Epithelial cell of esophagus (primary cell): ENCODE measurements around the gene ATF7IP2.

Experiments used
- DNase-seq: peaks from one replicate; pipeline ENCODE4 v3.0.0; 2010; ENCODE audit warnings: low read depth
- H3K4me3 ChIP-seq: 2 replicates; pipeline ENCODE4 v1.5.1; 2011; ENCODE audit warnings: mild to moderate bottlenecking, low read length, control low read depth
- TF ChIP-seq, protein P1 (sequence below): IDR thresholded peaks from 2 replicates; pipeline ENCODE4 v1.5.1; 2011; ENCODE audit warnings: low read depth, mild to moderate bottlenecking, low read length, control low read depth, inconsistent platforms; ENCODE audit not compliant: insufficient read depth; ENCODE audit errors: missing control alignments

Gene ATF7IP2

DNA sequence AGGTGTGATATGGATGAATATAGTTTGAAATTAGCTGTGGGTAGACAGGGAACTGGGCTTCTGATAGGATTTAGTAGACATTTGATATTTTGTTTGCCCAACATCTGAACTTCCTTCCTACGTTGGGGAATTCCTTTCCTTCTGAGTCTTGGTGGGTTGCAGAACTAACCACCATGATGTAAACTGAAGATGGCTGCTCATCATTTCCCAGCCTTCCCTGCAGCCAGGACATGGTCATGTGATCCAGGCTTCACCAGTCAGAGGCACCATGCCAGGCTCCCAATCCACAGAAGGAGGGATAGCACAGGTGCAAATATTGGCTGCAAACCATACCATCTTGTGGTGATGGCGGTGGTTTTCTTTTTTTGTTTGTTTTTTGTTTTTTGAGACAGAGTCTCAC is 137.1 kb downstream of the ATF7IP2 start:
- DNase-seq: no peak
- no peak overlapping the region for H3K4me3 ChIP-seq
- TF ChIP-seq, protein P1, sequence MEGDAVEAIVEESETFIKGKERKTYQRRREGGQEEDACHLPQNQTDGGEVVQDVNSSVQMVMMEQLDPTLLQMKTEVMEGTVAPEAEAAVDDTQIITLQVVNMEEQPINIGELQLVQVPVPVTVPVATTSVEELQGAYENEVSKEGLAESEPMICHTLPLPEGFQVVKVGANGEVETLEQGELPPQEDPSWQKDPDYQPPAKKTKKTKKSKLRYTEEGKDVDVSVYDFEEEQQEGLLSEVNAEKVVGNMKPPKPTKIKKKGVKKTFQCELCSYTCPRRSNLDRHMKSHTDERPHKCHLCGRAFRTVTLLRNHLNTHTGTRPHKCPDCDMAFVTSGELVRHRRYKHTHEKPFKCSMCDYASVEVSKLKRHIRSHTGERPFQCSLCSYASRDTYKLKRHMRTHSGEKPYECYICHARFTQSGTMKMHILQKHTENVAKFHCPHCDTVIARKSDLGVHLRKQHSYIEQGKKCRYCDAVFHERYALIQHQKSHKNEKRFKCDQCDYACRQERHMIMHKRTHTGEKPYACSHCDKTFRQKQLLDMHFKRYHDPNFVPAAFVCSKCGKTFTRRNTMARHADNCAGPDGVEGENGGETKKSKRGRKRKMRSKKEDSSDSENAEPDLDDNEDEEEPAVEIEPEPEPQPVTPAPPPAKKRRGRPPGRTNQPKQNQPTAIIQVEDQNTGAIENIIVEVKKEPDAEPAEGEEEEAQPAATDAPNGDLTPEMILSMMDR: no peak

DNA sequence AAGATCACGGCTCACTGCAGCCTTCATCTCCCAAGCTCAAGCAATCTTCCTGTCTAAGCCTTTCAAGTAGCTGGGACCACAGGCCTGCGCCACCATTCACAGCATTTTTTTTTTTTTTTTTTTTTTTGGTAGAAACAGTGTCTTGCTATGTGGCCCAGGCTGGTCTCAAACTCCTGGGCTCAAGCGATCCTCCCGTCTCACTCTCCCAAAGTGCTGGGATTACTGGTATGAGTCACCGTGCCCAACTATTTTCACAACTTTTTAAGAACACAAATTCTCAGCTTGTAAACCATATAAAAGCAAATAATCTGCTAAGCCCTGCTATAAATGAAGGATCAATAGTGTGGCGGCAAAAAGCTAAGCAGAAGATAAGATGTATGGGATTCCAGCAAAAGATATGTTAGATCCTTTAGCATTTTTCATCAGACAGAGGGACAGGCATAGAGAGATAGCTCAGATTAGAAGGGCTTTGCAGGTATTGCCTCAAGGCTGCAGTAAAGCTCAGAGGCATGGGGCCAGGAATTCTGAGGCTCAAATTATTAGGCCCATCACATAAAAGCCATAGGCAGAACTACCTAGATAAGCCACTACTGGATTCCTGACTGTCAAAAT is 139.5 kb downstream of the ATF7IP2 start:
- TF ChIP-seq, protein P1: no peak
- DNase-seq: no peak
- H3K4me3 ChIP-seq: no peak overlapping the region

DNA sequence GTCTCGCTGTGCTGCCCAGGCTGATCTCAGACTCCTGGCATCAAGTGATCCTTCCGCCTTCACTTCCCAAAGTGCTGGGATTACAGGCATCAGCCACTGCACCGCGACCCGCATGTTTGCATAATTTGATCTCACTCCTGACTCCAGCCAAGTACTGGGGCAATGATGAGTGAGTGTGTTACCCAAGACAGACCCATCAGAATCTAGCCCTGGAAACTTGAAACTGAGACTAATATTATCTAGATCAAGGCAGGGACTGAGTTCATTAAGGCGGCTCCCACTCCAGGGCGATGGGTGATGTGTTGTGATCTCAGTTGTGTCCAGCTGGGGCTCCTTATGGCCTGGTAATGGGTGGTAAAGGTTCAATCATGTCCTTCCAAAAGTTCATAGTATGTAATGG is 141.1 kb downstream of the ATF7IP2 start:
- no peak for DNase-seq
- H3K4me3 ChIP-seq: no peak overlapping the region
- TF ChIP-seq, protein P1: no peak

DNA sequence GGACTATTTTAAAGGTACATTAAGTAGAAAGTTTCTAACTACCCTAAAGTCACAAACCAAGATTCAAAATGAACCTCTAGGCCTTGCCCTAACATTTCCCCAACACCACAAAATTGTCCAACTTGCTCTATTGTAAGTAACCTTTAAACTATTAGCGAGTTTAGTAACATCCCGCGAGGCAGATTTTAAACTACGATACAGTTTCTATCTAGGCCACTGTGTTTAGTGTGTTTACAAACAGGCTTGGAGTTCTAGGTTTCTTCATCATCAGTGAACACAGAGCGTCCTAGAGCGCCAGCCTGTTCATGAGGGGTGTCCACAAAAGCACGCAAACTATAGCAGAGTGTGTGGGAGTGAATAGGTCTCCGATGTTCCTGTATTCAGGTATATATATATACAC is 142.8 kb downstream of the ATF7IP2 start:
- TF ChIP-seq, protein P1: no peak
- DNase-seq: no peak
- no peak overlapping the region for H3K4me3 ChIP-seq

DNA sequence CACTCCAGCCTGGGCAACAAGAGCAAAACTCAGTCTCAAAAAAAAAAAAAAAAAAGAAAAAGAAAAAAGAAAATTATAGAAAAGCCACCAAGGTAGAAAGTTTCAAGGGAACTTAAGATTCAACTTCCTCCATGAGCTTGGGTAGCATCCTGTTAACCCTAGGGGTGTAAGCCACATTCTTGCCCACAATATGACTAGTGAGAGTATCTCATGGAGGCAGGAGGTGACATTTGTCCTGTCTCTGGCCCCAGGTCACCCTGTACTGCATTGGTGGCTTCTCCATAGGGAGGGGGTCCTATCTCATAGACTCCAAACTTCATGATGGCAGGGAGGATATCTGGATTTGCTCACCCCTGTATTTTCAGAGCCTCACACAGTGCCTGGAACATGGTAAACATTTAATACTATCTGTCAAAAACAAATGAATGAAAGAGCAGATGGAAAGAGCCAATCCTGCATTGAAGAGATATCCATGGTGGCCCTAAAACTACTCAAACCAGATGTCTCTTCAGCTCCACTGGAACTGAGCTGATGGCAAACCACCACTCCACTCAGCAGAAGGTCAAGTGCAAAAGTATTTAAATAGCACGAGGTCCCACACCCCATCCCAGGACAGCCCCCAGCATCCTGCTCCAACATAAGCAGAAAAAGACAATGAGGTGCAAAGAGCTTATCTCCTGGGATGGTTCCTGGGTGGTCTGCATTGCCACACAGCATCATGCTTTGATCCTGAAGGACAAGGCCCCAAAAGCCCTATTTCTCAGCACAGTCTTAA is 144.2 kb downstream of the ATF7IP2 start:
- no peak overlapping the region for H3K4me3 ChIP-seq
- DNase-seq: no peak
- TF ChIP-seq, protein P1: no peak

DNA sequence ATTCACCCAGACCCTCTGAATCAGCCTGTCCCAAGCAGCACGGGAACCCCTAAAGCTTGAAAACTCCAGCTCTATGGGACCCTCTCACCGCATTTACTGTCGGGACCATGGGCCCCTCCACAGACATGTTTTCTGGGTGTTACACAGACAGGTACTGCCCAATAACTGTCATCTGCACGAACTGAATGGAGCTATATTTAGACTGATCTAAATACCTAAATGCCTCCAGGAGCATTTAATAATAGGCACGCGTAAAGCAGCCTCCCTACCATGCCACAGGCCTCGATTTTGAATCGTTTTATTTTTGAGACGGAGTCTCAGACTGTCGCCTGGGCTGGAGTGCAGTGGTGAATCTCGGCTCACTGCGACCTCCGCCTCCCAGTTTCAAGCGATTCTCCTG is 144.8 kb downstream of the ATF7IP2 start:
- DNase-seq: no peak
- TF ChIP-seq, protein P1: no peak
- no peak overlapping the region for H3K4me3 ChIP-seq
